ENCODE measurements around the gene SLC5A7.
A peak's percentile ranks its signal among the peaks of the same experiment; 100 is the strongest.

SLC5A7 gene

GRCh38 chr2:108061439-108062042 lies 75.2 kb downstream of the SLC5A7 start:
- Histone ChIP-seq H3K14ac (ENCODE audit: low read length) (no peak overlapping the region), H2BK12ac (ENCODE audit: low read length) (no peak overlapping the region), H3K4me1 (ENCODE audit: control insufficient read depth in 1 of 2, insufficient read depth in 2 of 2, low read length in 2 of 2) (no peaks in the 10 kb centered on the region), H3K23ac (ENCODE audit: low read length) (no peak overlapping the region), H3K9ac (ENCODE audit: low read length) (peak overlapping the region; percentile 52), H2AFZ (ENCODE audit: insufficient read depth, low read length, poor library complexity) (no peak overlapping the region), H3K79me2 (ENCODE audit: control insufficient read depth, insufficient read depth, low read length, poor library complexity) (no peaks in the 10 kb centered on the region), H3K9me3 (ENCODE audit: insufficient read depth, low read depth, low read length) (no peaks in the 10 kb centered on the region), H3K79me1 (ENCODE audit: low read length) (no peaks in the 10 kb centered on the region), H2BK5ac (ENCODE audit: low read depth, low read length, poor library complexity) (no peak overlapping the region), H3K27me3 (ENCODE audit: insufficient read depth, low read length) (no peaks in the 10 kb centered on the region), H3K18ac (ENCODE audit: low read length) (no peak overlapping the region), H3K27ac (ENCODE audit: low read depth, low read length) (no peak overlapping the region), H4K91ac (ENCODE audit: low read depth, low read length) (no peak overlapping the region), H3K4ac (ENCODE audit: low read depth, low read length) (no peak overlapping the region), H3K4me2 (ENCODE audit: low read length) (no peak overlapping the region), H2BK120ac (ENCODE audit: insufficient read depth, low read length, poor library complexity) (no peak overlapping the region), H4K12ac (ENCODE audit: low read depth, low read length) (no peak overlapping the region), H4K8ac (ENCODE audit: low read depth, low read length) (no peak overlapping the region), H3K4me3 (ENCODE audit: low read depth, low read length) (no peak overlapping the region), H3K36me3 (ENCODE audit: control insufficient read depth in 1 of 2, insufficient read depth in 2 of 2, low read length in 2 of 2) (no peaks in the 10 kb centered on the region), H2AK5ac (ENCODE audit: low read length) (no peak overlapping the region)
- no CpG with 5 or more reads among the region's 4 CpGs for WGBS (ENCODE audit: extremely low coverage, insufficient coverage, insufficient read length)
- no peak for DNase-seq
